HG03469 (cell line): Measurements from ENCODE around the gene PCK2.

Source experiments
- ATAC-seq: cut with Tn5 transposase; IDR thresholded peaks from one replicate; pipeline ENCODE4 v1.9.1; 2021; ENCODE audit warnings: mild to moderate bottlenecking, moderate library complexity, moderate number of reproducible peaks; ENCODE audit not compliant: unreplicated experiment

The PCK2 gene

GRCh38 chr14:24060984-24061913 is 32.9 kb upstream of the PCK2 start:
- ATAC-seq: no peak

GRCh38 chr14:24062216-24062980 is 31.7 kb upstream of the PCK2 start:
- no peak for ATAC-seq

GRCh38 chr14:24063263-24063836 is 30.8 kb upstream of the PCK2 start:
- no peak for ATAC-seq

GRCh38 chr14:24064091-24064795 is 29.9 kb upstream of the PCK2 start:
- ATAC-seq: no peak

- ATAC-seq: no peak
These were observed 29.3 kb upstream of the PCK2 start for GRCh38 chr14:24064856-24065255.

GRCh38 chr14:24065408-24065807 is 28.7 kb upstream of the PCK2 start:
- no peak for ATAC-seq

GRCh38 chr14:24066496-24067132 is 27.5 kb upstream of the PCK2 start:
- no peak for ATAC-seq

- no peak for ATAC-seq
These were observed 26.7 kb upstream of the PCK2 start for GRCh38 chr14:24067133-24068082.

GRCh38 chr14:24068711-24069410 is 25.2 kb upstream of the PCK2 start:
- no peak for ATAC-seq

- ATAC-seq: no peak
These were observed 24.7 kb upstream of the PCK2 start for GRCh38 chr14:24069411-24069735.

GRCh38 chr14:24070285-24071143 is 23.6 kb upstream of the PCK2 start:
- no peak for ATAC-seq

- no peak for ATAC-seq
These were observed 22.9 kb upstream of the PCK2 start, which contains the start of gene CPNE6 for GRCh38 chr14:24071144-24071697. Gene CPNE6, plus strand, starts transcription at chr14:24071562. Its CDS starts 1,375 bp downstream, at chr14:24072937.

- no peak for ATAC-seq
These were observed 22.2 kb upstream of the PCK2 start for GRCh38 chr14:24071836-24072430.

GRCh38 chr14:24072436-24072835 is 21.7 kb upstream of the PCK2 start:
- no peak for ATAC-seq

GRCh38 chr14:24072881-24073877 is 20.9 kb upstream of the PCK2 start:
- ATAC-seq: no peak
